Measurements from ENCODE around the gene CNN1. TPM values are rescaled to one million over a fixed set of nuclear protein-coding genes. Genes with fewer than 3 reads are reported as not detected.

CNN1 gene
- total RNA-seq, 4 donors from 2014 or later, result 7.7 to 72.3 (median 19.7) TPM

DNA sequence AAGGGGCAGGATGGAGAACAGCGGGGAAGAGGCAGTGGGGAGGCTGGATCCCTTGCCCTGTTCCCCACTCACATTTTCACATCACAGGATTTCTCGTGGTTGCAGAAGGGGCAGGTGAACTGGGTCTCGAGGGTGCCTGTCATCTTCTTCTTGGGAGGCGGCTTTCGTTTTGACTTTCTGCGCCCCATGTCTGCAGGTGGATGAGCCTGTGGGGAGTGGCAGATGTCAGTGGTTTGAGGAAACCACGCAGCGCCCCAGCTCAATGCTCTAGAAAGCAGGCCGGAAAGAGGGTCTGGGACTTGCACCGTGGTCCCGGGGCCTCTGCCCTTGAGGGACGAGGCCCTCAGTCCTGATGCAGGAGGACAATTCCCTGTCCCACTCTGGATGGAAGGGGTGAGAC is 15.5 kb downstream of the CNN1 start:
- 94 to 95% methylated on average over 12 of the region's 12 CpGs for WGBS, 2 donors
- no peak for TF ChIP-seq POLR2A (IDR thresholded peaks at IDR 0.05)
- TF ChIP-seq, protein P1, sequence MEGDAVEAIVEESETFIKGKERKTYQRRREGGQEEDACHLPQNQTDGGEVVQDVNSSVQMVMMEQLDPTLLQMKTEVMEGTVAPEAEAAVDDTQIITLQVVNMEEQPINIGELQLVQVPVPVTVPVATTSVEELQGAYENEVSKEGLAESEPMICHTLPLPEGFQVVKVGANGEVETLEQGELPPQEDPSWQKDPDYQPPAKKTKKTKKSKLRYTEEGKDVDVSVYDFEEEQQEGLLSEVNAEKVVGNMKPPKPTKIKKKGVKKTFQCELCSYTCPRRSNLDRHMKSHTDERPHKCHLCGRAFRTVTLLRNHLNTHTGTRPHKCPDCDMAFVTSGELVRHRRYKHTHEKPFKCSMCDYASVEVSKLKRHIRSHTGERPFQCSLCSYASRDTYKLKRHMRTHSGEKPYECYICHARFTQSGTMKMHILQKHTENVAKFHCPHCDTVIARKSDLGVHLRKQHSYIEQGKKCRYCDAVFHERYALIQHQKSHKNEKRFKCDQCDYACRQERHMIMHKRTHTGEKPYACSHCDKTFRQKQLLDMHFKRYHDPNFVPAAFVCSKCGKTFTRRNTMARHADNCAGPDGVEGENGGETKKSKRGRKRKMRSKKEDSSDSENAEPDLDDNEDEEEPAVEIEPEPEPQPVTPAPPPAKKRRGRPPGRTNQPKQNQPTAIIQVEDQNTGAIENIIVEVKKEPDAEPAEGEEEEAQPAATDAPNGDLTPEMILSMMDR (IDR thresholded peaks at IDR 0.05), result no peak
- intact Hi-C loops (cut with DNase I; ENCODE audit: low total_unique reads), result no loop called here
- H3K4me3 ChIP-seq (ENCODE audit: low read depth, poor library complexity, severe bottlenecking), result no peak overlapping the region
- DNase-seq (ENCODE audit: low spot score in 2 of 2), result no peak

DNA sequence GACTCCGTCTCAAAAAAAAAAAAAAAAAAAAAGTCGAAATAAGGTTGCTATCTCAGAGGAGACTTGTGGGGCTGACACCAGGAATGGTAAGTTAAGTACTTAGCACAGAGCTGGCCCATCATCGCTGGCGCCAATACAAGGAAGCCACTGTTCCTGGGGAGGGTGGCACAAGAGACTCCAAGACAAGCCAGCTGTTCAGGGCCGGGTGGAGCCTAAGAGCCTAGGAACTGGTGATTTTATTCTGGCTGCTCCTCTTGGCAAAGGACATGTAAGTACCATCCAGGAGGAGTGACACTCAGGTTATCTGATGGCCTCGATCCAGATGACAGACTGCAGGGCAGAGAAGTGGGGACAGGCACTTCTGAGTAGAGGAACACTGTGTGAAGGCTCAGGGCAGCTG is 16.6 kb downstream of the CNN1 start:
- DNase-seq (ENCODE audit: low spot score in 2 of 2), result no peak
- H3K4me3 ChIP-seq (ENCODE audit: low read depth, poor library complexity, severe bottlenecking), result no peak overlapping the region
- WGBS, 2 donors, result 71 to 79% methylated on average over 6 of the region's 6 CpGs
- intact Hi-C loops (cut with DNase I; ENCODE audit: low total_unique reads), result no loop called here
- TF ChIP-seq POLR2A (IDR thresholded peaks at IDR 0.05), result no peak
- TF ChIP-seq, protein P1 (IDR thresholded peaks at IDR 0.05), result no peak

DNA sequence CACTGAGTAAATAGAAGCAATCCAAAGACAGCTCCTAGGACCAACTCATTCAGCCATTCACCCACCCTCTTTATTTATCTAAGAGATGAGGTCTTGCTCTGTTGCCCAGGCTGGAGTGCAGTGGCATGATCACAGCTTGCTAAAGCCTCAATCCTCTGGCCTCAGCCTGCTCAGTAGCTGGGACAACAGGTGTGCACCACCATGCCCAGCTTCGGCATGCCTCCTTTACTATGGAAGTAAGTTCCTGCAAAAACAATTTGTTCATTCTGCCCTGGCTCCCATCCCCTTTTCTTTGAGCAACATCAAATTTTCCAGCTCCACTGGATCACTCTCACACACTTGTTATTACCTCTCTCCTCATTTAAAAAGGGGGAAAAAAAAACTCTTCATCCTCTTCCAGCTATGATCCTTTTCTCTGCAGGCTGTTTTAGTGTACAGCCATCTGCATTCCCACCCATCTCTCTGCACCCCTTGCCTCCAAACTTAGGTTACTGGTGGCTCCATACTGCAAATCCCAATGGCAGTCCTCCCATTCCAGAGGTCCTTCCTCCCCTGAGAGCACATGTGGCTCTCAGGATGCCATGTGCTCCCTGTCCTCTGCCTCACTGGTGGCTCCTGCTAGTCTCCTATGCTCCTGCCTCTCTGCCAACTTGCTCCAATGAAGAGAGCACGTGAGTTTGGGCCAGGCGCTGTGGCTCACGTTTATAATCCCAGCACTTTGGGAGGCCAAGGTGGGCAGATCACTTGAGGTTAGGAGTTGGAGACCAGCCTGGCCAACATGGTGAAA is 18.2 kb downstream of the CNN1 start:
- TF ChIP-seq POLR2A (IDR thresholded peaks at IDR 0.05), result no peak
- TF ChIP-seq, protein P1 (IDR thresholded peaks at IDR 0.05), result no peak

DNA sequence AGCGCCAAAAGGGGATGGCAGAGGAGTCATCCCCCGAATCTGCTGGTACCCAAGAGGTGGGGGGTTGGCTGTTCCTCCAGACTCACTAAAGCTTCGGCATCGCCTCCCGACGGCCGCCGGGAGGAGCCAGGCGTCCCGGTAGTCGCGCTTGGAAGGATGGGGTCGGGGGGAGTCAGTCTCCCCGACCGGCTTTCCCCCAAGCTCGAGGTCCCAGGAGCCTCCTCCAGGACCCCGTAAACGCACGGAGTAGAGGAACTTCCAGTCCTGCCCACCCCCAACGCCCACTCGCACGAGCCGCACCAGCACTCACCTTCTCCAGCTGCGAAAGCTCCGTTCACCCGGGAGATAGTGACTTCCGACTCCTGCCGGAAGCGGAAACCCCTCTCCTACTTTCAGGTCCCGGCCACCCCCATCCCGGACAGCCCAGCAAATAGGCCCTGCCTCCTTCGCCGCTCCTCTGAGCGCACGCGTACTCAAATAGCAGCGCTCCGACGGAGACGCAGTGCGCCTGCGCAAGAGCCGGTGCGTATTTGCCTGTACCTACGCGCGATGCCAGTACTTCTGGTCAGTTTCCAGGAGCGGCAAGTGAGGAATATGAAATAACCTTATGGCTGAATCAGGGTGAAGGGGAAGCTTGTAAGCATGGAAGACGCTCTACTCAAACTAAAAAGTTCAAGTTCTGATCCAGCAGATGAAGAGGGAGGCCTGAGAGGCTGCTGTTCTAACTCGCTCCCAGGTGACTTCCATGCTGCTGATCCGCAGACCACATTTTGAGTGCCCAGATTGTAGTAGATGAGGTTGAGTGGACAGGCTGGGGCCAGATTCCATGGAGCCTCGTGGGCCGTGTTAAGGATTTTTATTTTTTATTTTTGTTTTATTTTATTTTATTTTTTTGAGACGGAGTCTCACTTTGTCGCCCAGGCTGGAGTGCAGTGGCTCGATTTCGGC is 20.5 kb downstream of the CNN1 start, which contains the start of gene ELOF1:
Gene ELOF1 (minus strand): TSS at position 350 of the 948 bp plus-strand sequence. CDS start 4,883 bp downstream, outside the sequence.
- DNase-seq (ENCODE audit: low spot score in 2 of 2), result peak; percentile 96 to 99
- no peak for TF ChIP-seq POLR2A (IDR thresholded peaks at IDR 0.05)
- TF ChIP-seq, protein P1 (IDR thresholded peaks at IDR 0.05), result no peak
- H3K4me3 ChIP-seq (ENCODE audit: low read depth, poor library complexity, severe bottlenecking), result peak within 1 kb of the TSS; percentile 79
- intact Hi-C loops (cut with DNase I; ENCODE audit: low total_unique reads), result no loop called here
- 3% methylated on average over 57 of the region's 57 CpGs for WGBS, 2 donors

More for the DNA sequence above, 18.2 kb downstream of the CNN1 start:
- no peak overlapping the region for H3K4me3 ChIP-seq (ENCODE audit: low read depth, poor library complexity, severe bottlenecking)
- intact Hi-C loops (cut with DNase I; ENCODE audit: low total_unique reads), result no loop called here
- DNase-seq (ENCODE audit: low spot score in 2 of 2), result no peak
- WGBS, 2 donors, result 70 to 80% methylated on average over 4 of the region's 4 CpGs

DNA sequence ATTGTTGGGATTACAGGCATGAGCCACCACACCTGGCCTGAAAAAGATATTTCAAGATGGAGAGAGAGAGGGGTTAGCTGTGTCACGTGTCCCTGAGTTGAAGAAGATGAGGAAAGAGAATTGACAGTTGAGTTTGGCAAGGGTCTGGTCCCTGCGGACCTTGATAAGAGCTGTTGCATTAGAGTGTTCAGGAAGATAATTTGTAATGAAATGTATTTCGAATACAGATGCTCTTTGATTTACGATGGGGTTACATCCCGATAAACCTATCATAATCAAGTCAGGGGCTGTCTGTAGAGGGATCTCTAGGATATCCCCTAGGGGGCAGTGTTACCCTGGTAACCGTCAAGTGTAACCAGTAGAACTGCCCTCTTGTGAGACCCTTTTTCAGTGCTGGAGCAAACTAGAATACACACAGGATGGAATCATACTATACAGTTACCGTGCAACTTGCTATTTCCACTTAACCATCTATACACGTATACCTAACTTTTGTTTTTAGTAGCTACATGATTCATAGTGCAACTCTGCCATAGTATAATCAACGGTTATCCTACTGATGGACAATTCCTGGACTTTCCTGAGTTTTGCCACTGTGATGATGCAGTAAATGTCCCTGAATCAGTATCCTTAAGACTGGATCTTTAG is 21.9 kb downstream of the CNN1 start:
- H3K4me3 ChIP-seq (ENCODE audit: low read depth, poor library complexity, severe bottlenecking), result no peak overlapping the region
- intact Hi-C loops (cut with DNase I; ENCODE audit: low total_unique reads), result no loop called here
- no peak for TF ChIP-seq POLR2A (IDR thresholded peaks at IDR 0.05)
- TF ChIP-seq, protein P1 (IDR thresholded peaks at IDR 0.05), result no peak
- DNase-seq (ENCODE audit: low spot score in 2 of 2), result no peak
- WGBS, 2 donors, result 16% methylated on average over 9 of the region's 9 CpGs
